DND-41 (cell line): ENCODE results near the gene MLNR.

Experiments used
- ATAC-seq: fragments of 200-7000 bp; cut with Tn5 transposase; 3 replicates; pipeline ENCODE4 v1.9.1; 2021; ENCODE audit warnings: low read depth; ENCODE audit not compliant: insufficient read depth
- DNase-seq: peaks from one replicate; pipeline ENCODE4 v3.0.0-alpha.2; 2020
- H2AFZ ChIP-seq: 2 replicates; pipeline ENCODE4 v1.6.0; 2012; ENCODE audit warnings: low read depth, low read length
- H3K27ac ChIP-seq: 2 replicates; pipeline ENCODE4 v1.5.1; 2012; ENCODE audit warnings: low read length, inconsistent platforms
- H3K27me3 ChIP-seq: fragments of 200-600 bp; sonication (generic); 2 replicates; pipeline ENCODE4 v1.6.0; 2012; ENCODE audit warnings: low read length, mild to moderate bottlenecking, inconsistent platforms; ENCODE audit not compliant: insufficient read depth, poor library complexity
- H3K36me3 ChIP-seq: 2 replicates; pipeline ENCODE4 v1.5.1; 2012; ENCODE audit warnings: low read length, inconsistent platforms; ENCODE audit not compliant: insufficient read depth
- H3K4me1 ChIP-seq: 2 replicates; pipeline ENCODE4 v1.5.1; 2012; ENCODE audit warnings: mild to moderate bottlenecking, low read length; ENCODE audit not compliant: insufficient read depth
- H3K4me2 ChIP-seq: 2 replicates; pipeline ENCODE4 v1.6.0; 2012; ENCODE audit warnings: mild to moderate bottlenecking, moderate library complexity, low read length, inconsistent platforms; ENCODE audit not compliant: insufficient read depth
- H3K4me3 ChIP-seq, 2 experiments: fragments of 200-600 bp in 1 of 2; shearing (Covaris generic) in 1 of 2; 2 replicates each; pipeline ENCODE4 v1.5.1; 2012 to 2016; ENCODE audit warnings: inconsistent platforms in 2 of 2, low read length in 2 of 2, mild to moderate bottlenecking in 2 of 2, low read depth in 1 of 2, moderate library complexity in 1 of 2
- H3K79me2 ChIP-seq: 2 replicates; pipeline ENCODE4 v1.6.0; 2012; ENCODE audit warnings: low read length, inconsistent platforms; ENCODE audit not compliant: insufficient read depth
- H3K9ac ChIP-seq: 2 replicates; pipeline ENCODE4 v1.6.0; 2012; ENCODE audit warnings: low read depth, mild to moderate bottlenecking, inconsistent platforms, low read length, moderate library complexity
- H3K9me3 ChIP-seq: 2 replicates; pipeline ENCODE4 v1.5.1; 2012; ENCODE audit warnings: low read length, moderate library complexity, mild to moderate bottlenecking, inconsistent platforms; ENCODE audit not compliant: insufficient read depth, severe bottlenecking
- H4K20me1 ChIP-seq: 2 replicates; pipeline ENCODE4 v1.6.0; 2012; ENCODE audit warnings: low read length; ENCODE audit not compliant: insufficient read depth
- CTCF ChIP-seq: IDR thresholded peaks from 2 replicates; pipeline ENCODE4 v1.5.1; 2012; ENCODE audit warnings: borderline replicate concordance, low read length, moderate library complexity, mild to moderate bottlenecking; ENCODE audit not compliant: poor library complexity, severe bottlenecking; ENCODE audit errors: extremely low read depth
- EZH2 ChIP-seq: IDR thresholded peaks from 3 replicates; pipeline ENCODE4 v1.6.1; 2012; ENCODE audit warnings: borderline replicate concordance, low read depth, mild to moderate bottlenecking, moderate library complexity, low read length, inconsistent platforms; ENCODE audit not compliant: severe bottlenecking

Gene MLNR

GRCh38 chr13:49265822-49266221 lies 45.7 kb downstream of the MLNR start:
- DNase-seq = no peak

GRCh38 chr13:49271264-49271663 lies 51.1 kb downstream of the MLNR start:
- ATAC-seq (no peak), DNase-seq (no peak)
- H3K9me3 ChIP-seq = no peaks in the 10 kb centered on the region
- H3K27me3 ChIP-seq = no peaks in the 10 kb centered on the region
- no peaks in the 10 kb centered on the region for H3K79me2 ChIP-seq
- no peak overlapping the region for H3K9ac ChIP-seq
- H3K36me3 ChIP-seq = peaks cover 28% of the 10 kb centered on the region; the same call in 1 of the 2 replicates
- no peak overlapping the region for H2AFZ ChIP-seq
- H3K4me1 ChIP-seq = no peaks in the 10 kb centered on the region
- no peaks in the 10 kb centered on the region for H4K20me1 ChIP-seq
- no peak overlapping the region for H3K4me3 ChIP-seq
- H3K27ac ChIP-seq = no peak overlapping the region
- no peak overlapping the region for H3K4me2 ChIP-seq
- TF ChIP-seq EZH2 (no peak), CTCF (no peak)

More at GRCh38 chr13:49265822-49266221, 45.7 kb downstream of the MLNR start:
- Histone ChIP-seq H3K79me2 (no peaks in the 10 kb centered on the region), H4K20me1 (no peaks in the 10 kb centered on the region), H3K4me1 (no peaks in the 10 kb centered on the region), H3K27ac (no peak overlapping the region), H3K4me3 (no peak overlapping the region), H3K9ac (no peak overlapping the region), H3K36me3 (peaks cover 64% of the 10 kb centered on the region; the same call in 1 of the 2 replicates), H3K9me3 (no peaks in the 10 kb centered on the region), H2AFZ (no peak overlapping the region), H3K27me3 (no peaks in the 10 kb centered on the region), H3K4me2 (no peak overlapping the region)
- no peak for ATAC-seq
- TF ChIP-seq EZH2 = no peak
- no peak for TF ChIP-seq CTCF
